ENCODE results near the gene TPTE.
"Not testable (repeated sequence)": the region's sequence is repeated elsewhere in the genome, so short reads cannot be mapped to it uniquely, and the experiment has no call there.

The TPTE gene

DNA sequence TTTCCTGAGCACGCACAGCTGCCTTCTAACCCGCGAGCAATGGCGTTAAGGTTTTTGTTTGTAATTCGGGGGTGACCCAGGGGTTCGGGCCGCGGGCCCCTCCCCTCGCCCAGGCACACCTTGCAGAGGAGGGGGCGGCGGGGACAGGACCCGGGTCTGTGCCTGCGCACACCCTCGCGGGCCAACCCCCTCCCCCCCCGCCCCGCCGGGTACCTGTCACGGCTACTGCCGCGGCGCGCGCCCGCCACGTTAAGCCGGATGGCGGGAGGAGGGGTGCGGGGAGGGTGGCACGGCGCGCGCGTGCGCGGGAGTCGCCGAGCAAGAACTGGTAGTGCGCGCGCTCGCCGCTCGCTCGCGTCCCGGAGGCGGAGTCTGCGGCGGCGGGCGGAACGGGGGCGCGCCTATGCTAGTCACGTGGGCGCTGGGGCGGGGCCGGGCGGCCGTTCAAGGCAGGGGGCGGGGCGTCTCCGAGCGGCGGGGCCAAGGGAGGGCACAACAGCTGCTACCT, at the start of gene TPTE:
TSS of gene TPTE (plus strand) at position 493 of the 508 bp plus-strand sequence. CDS start 17,141 bp downstream, outside the sequence.
- DNase-seq, result no peak

DNA sequence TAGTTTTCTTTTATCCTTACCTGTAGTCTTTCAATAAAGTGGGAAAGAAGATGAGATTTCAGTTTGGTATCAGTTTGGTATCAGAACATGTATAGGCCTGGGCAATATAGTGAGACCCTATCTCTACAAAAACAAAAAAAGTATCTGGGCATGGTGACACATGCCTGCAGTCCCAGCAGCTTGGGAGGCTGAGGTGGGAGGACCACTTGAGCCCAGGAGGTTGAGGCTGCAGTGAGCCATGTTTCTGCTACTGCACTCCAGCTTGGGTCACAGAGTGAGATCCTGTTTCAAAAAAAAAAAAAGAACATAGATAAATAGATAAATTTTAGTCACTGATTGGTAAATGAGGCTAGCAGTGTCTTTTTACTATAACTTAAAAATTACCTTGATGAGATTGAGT, 49.4 kb upstream of the TPTE start:
- not testable (repeated sequence) for DNase-seq

DNA sequence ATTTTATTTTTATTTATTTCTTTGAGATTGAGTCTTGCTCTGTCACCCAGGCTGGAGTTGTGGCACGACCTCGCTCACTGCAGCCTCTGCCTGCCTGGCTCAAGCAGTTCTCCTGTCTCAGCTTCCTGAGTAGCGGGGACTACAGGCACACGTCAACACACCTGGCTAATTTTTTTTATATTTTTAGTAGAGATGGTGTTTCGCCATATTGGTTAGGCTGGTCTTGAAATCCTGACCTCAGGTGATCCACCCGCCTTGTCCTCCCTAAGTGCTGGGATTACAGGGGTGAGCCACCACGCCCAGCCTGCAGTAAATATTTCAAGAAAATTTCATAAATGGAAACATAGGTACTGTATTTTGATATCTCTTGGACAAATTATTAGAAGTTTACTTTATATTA, 43.6 kb upstream of the TPTE start:
- not testable (repeated sequence) for DNase-seq

DNA sequence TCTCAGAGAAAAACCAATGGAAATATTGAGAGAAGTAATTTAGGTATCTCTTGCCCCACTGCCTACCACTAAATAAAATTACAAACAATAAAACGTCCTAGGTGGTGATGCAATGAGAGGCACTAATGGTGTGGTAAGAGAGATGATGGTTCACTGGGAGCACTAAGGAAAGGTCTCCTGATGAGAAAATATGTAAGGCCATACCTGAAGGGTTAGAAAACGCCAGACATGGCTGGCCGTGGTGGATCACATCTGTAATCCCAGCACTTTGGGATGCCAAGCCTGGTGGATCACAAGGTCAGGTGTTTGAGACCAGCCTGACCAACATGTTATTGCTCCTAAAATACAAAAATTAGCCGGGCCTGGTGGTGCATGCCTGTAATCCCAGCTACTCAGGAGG, 41.5 kb upstream of the TPTE start:
- DNase-seq, result not testable (repeated sequence)

DNA sequence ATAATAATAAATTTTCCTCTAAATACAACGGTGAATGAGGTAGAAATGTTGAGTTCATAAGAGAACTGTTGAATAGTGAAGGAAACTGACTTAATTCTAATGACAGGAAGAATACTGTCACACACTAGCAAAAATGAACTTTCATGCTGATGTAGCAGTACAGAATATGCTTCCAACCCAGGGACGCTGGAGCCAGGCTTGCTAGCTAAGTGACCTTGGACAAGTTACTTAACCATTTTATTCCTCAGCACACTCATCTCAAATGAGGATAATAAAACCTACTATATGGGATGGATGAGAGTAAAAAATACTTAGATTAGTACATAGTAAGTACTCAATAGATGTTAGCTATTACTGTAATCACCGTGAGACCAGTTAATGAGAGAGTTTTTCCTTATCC, 36.5 kb upstream of the TPTE start:
- DNase-seq, result not testable (repeated sequence)

DNA sequence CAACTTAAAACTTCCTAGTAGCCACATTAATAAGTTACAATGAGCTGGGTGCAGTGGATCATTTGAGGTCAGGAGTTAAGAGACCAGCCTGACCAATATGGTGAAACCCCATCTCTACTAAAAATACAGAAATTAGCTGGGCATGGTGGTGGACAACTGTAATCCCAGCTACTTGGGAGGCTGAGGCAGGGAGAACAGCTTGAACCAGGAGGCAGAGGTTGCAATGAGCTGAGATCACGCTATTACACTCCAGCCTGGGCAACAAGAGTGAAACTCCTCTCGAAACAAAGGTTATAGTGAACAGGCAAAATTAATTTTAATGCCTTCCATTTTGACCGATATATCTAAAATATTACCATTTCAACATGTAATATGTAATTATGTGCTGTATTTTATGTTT, 30.9 kb upstream of the TPTE start:
- not testable (repeated sequence) for DNase-seq

DNA sequence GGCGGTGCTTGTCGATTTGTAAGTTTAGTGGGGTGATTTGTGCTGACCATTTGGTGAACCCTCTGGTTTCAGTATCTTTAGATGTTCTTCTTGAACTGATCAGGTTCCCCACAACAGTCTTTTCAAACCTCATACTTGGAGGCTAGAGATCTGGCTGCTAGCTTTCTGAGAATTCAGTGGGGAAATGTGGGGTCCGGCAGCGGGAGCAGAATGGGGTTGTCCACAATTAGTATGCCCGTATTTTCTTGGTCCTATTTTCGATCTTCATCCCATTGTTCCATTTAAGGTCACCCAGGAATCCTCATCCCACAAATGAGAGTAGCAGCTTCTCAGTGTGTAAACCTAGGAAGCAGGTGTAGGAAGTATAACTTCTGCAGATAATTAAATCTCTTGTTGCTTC, 10.3 kb upstream of the TPTE start:
- no peak for DNase-seq

DNA sequence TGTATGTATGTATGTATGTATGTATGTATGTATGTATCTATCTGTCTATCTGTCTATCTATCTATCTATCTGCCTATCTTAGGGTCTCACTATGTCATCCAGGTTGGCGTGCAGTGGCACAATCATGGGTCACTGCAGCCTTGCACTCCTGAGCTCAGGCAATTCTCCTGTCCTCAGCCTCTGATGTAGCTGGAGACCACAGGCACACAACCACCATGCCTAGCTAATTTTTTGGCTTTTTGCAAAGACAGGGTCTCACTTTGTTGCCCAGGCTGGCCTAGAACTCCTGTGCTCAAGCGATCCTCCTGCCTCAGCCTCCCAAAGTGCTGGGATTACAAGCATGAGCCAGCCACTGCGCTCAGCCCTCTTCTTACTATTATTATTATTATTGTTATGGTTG, 4.5 kb upstream of the TPTE start:
- not testable (repeated sequence) for DNase-seq

DNA sequence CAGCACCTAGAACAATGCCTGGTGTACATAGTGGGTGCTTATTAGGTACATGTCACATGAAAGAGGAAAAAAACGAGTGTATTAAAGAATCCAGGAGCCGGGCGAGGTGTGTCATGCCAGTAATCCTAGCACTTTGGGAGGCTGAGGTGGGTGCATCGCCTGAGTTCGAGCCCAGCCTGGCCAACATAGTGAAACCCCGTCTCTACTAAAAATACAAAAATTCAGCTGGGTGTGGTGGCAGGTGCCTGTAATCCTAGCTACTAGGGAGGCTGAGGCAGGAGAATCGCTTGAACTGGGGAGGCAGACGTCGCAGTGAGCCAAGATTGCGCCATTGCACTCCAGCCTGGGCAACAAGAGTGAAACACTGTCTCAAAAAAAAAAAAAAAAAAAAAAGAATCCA, 3.5 kb upstream of the TPTE start:
- not testable (repeated sequence) for DNase-seq

DNA sequence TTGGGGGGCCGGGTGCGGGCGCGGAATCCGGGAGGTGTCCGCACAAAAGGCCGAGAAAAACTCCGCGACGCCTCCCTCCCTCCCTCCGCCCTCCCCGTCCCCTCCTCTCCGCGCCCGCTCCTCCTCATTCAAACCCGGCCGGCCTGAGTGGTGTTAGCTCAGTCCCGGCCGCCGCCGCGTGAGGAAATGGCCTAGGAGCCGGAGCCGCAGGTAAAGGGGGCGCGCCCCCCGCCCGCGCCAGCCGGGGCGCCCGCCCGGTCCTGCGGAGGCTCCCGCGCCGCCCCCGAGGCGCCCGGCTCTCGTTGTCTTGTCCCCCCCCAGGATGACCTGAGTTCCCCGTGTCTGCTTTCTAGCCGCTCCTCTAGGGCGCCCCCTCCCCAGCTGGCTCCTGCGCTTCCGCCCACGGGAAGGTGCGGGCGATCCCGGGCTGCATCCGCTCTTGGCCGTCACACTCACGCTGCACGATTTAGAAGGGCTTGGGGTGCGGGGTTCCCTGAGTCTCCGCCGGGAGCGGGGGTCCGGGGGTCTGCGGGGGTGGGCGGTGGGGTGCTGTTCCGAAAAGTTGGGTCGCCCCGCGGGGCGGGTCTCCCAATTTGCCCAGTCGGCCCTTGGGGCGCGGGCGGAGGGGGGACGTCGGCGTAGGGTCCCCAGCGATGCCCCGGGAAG, 585 bp downstream of the TPTE start:
- DNase-seq, result not testable (repeated sequence)

DNA sequence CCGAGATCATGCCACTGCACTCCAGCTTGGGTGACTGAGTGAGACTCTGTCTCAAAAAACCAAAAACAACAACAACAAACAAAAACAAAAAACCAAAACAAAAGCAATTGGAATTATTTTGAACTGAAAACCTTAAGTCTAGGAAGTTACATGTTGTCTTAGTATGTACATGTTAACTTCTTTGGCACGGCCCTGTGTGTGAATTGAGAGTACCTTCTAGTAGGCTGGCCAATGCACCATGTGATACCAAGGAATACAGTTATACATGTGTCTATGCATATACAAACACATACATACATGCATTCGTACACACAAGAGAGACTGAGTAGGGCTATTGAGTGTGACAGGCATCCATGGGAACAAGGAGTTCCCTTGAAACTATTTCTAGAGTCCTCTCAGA, 18.6 kb downstream of the TPTE start:
- DNase-seq, result no peak

DNA sequence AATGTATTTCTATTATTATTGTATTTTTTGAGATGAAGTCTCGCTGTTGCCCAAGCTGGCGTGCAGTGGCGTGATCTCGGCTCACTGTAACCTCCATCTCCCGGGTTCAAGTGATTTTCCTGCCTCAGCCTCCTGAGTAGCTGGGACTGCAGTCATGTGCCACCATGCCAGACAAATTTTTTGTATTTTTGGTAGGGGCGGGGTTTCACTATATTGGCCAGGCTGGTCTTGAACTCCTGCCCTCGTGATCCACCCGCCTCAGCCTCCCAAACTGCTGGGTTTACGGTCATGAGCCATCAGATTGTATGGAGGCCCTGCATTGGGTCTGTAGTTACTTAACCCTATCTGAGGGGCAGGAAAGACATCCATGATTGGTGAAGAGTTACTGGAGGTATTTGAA, 23.0 kb downstream of the TPTE start:
- not testable (repeated sequence) for DNase-seq

DNA sequence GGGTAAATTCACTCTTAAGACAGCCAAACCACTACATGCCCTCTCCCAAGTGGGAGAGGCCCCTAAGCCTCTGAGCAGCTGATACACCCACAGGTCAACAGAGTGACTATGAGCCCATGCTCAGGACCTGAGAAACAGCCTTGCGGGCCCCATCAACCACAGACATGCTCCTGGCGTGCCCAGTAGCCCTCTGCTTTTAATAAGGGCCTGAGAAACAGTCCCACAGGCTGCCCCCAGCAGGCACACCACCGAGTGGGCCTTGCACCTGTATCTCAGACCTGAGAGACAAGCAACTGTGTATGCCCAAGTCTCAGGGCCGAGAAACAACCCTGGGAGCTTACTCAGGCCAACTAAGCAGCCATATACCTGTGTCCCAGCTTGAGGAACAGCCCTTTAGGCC, 26.5 kb downstream of the TPTE start:
- not testable (repeated sequence) for DNase-seq

DNA sequence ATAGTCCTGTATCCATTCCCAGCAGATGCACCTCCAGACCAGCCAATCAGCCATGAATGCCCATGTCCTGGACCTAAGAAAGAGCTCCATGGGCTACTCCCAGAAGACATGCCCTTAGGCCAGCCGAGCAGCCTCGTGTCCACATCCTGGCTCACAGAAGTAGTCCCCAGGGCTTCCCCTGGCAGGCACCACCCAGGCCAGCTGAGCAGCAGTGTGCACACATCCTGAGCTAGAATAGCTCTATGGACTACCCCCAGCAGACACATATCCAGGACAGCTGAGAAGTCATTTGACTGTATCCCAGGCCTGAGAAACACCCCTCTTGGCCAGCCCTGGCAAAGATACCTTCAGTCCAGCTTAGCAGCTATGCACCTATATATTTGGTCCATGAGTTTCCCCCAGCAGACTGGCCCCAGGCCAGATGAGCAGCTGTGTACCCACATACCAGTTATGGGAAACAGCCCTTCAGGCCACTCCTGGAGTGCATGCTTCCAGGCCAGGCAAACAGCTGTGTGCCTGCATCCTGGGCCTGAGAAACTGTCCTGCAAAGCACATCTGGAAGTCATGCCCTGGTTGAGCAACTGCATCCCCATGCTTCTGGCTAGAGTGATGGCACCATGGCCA, 27.1 kb downstream of the TPTE start:
- DNase-seq, result not testable (repeated sequence)

DNA sequence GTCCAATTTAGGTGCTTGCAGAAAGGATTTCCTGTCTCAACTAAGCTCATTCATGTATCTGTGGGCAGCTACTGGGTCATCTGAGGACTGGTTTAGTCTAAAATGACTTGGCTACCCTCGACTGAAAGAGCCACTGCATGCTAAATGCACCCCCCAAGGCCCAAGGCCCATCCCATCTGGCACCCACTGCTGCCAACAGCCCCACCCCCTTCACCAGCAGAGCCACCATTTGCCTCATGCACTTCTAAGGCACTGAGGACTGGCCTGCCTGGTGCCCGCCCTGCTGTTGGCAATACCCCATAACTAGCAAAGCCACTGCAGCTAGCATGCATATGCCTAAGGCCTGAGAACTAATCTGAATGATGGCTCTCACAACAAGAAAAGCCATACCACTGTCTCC, 49.4 kb downstream of the TPTE start:
- DNase-seq, result not testable (repeated sequence)

DNA sequence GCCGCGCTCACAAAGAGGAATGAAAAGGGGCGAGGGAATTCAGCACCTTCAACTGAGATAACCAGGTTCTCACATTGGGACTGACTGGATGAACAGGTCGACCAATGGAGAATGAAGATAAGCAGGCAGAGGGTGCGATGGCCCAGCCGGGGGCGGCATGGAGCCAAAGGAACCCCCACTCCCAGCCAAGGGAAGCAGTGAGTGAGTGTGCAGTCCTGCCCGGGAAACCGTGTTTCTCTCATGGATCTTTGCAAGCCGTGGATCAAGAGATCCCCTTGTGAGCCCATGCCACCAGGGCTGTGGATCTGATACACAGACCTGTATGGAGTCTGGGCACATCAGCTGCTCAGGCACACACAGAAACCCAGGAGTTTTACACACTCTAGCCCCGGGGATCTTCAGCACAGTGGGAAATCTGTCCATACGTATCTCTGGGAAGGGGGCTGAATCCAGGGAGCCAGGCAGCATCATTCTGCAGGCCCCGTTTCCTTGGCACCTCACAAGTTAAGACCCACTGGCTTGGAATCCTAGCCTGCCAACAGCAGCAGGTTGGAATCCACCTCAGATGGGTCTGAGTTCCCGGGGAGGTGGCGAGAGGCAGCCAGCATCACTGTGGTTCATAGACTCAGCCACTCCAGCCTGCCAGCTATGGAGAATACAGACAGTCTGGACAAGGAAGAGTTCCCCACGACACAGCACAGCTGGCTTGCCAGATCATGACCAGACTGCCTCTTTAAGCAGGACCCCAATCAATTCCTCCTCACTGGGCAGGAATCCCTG, 53.3 kb downstream of the TPTE start:
- not testable (repeated sequence) for DNase-seq

DNA sequence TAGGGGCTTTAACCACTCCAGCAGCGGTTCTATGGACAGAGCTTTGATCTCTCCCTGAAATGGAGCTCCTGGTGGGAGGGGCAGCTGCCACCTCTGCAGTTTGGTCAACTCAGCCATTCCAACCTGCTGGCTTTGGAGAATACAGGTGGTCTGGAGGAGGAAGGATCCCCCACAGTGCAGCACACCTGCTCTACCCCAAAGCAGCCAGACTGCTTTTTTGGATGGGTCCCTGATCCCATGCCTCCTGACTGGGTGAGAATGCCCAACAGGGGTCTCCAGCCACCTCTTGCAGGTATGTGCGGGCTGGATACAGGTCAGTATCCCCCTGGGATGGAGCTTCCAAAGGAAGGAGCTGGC, 53.9 kb downstream of the TPTE start:
- DNase-seq, result no peak

DNA sequence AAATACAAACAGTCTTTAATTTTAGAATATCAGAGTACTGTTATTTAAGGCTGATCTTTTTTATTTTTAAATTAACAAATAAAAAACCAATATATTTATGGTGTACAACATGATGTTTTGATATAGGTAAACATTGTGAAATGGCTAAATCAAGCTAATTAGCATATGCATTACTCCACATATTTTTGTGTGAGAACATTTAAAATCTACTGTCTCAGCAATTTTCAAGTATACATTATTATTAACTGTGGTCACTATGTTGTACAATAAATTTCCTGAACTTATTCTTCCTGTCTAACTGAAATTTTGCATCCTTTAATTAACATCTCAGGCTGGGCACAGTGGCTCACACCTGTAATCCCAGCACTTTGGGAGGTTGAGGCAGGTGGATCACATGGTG, 57.5 kb downstream of the TPTE start:
- not testable (repeated sequence) for DNase-seq

DNA sequence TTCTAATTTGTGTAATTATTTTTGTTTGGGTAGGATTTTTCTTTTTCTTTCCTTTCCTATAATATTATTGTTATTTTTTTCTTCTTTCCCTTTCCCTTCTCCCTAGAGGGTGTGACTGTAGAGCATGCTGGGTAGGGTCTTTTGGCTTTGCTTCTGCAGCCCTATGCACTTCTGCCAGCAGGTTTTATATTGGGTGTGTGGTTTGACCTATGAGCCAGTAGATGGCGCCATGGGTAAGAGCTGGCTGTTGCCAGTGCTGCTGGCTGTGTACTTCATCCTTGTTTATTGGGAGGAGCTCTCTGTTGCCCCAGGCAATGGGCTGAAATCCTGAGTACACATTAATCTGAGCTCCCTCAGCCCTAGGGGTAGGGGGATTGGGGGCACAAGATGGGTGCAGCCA, 67.7 kb downstream of the TPTE start:
- DNase-seq, result not testable (repeated sequence)

DNA sequence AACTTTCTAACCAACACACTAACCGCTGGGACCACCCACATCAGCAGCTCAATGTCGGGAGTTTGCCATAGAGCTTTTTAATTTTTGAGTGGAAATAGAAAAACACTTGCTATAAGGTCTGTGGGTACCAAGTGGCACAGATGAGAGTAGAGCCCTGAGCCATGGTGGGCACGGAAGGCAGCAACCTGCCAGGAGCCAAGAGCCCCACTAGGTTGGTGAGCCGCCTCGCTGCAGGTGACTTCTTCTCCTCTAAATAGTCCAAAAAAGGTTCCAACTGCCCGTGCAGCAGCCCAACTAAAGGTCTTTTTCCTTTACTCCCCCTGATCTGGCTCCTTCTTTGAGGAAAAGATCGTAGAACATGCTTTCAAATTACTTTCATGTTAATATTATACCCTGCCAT, 85.7 kb downstream of the TPTE start:
- DNase-seq, result not testable (repeated sequence)

DNA sequence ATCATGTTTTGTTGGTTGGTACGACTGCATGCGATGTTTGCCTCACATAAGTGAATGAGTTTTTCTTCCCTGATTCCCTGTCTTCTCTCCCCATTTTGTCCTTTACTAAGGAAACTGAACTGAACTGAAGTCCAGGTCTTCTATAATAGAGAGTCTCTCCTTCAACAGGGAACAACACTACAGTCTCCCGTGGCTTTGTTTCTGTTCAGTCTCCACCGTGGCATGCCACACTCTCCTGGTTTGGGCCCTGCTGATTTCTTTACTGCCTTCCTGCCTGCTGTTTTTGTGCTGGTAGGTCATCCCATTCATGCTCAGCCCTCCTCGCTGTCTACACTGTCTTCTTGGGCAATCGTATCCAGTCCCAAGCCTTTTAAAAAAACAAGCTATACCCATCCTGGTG, 92.9 kb downstream of the TPTE start:
- DNase-seq, result not testable (repeated sequence)

DNA sequence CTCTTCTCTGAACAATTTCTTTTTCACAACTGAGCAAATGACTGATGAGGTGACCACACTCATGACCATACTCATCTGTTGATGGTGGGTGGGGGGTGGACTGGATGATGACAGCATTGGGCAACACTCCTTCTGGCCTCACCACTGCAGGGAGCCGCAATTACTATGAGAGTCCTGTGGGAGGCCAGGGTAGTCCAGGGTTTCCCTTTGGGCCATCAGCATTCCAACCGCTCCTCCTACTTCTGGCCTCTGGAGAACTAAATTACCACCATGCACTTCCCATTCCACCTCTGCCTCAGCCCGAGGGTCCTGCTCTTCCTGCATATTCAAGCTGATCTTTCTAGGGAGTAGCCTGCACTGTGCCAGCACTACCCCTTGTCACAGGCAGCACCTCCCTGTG, 94.7 kb downstream of the TPTE start:
- DNase-seq, result not testable (repeated sequence)

DNA sequence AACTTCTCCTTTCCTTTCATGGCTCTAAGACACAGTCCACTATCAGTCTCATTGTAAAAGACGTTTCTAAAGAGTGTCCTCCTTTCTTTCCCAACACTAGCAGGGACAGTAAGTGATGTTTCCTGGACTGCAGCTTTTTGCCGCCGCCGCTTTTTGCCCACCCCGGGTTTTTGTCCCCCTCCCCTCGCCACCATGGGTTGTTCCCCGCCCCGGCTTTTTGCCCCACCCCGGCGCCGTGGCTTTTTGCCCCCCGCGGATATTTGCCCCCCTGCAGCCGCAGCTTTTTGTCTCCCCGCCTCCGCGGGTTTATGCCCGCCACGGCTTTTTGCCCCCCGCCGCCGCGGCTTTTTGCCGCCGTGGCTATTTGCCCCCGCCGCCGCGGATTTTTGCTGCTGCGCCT, 95.2 kb downstream of the TPTE start:
- DNase-seq, result no peak
